ENCODE results near the gene ATP6V1E1.

The ATP6V1E1 gene

DNA sequence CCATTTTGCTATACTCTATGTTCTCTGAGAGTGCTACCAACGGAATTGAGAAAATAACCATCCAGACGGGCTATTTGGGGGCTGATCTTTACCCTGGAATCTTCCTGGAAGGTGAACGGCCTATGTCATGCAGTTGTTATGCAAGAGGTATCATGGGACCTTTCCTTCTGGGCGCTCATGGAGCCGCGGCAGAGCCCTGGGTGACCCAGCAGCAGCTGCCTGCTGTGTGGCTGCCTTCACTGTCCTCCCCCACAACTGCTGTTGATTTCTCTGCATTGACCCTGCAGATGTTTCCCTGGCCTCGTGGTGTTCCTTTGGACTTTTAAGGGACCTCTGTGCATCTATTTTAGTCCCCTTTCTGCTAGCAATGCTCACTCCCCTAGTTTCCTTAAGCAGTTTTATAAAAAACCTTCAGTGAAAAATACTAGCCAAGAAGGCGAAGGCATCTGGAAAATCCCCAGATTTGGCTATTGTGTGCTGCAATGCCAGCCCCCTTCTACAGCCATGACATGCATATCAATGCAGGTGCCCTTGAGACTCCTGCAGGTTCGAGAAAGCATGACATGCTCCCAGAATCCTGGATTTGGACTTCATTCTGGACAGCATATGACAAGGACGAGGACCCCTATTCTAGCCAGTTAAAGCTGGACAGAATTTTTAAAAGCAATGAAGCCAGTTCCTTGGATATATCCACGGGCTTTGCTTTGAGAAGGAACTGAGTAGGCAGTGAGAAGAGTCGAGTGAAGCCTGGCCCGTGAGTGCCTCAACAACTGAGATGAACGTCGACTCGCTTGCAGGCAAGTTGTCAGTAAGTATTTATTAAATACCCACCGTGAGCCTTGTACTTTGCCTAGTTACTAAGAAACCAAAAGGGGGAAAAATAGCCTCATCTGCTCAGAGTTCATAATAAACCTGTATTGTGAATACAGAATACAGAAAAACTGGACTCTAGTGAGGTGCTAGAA, 65.4 kb downstream of the ATP6V1E1 start, which contains the start of gene SLC25A18:
Gene SLC25A18, plus strand, starts transcription at position 593 of the 965 bp plus-strand sequence. CDS start 16,447 bp downstream, outside the sequence.
- no peaks in the 10 kb centered on the region for H3K27me3 ChIP-seq (replicated peaks; ENCODE audit: control insufficient read depth, insufficient read depth, low read length)
- H3K4me3 ChIP-seq (replicated peaks; ENCODE audit: low read depth, low read length): no peak within 1 kb of the TSS
- TF ChIP-seq, protein P1, sequence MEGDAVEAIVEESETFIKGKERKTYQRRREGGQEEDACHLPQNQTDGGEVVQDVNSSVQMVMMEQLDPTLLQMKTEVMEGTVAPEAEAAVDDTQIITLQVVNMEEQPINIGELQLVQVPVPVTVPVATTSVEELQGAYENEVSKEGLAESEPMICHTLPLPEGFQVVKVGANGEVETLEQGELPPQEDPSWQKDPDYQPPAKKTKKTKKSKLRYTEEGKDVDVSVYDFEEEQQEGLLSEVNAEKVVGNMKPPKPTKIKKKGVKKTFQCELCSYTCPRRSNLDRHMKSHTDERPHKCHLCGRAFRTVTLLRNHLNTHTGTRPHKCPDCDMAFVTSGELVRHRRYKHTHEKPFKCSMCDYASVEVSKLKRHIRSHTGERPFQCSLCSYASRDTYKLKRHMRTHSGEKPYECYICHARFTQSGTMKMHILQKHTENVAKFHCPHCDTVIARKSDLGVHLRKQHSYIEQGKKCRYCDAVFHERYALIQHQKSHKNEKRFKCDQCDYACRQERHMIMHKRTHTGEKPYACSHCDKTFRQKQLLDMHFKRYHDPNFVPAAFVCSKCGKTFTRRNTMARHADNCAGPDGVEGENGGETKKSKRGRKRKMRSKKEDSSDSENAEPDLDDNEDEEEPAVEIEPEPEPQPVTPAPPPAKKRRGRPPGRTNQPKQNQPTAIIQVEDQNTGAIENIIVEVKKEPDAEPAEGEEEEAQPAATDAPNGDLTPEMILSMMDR (IDR thresholded peaks at IDR 0.05; ENCODE audit: insufficient read depth, low read length, poor library complexity, severe bottlenecking): no peak
- no peaks in the 10 kb centered on the region for H3K36me3 ChIP-seq (ENCODE audit: control insufficient read depth, insufficient read depth, low read length)
- DNase-seq (ENCODE audit: extremely low read depth, insufficient read length): no peak

DNA sequence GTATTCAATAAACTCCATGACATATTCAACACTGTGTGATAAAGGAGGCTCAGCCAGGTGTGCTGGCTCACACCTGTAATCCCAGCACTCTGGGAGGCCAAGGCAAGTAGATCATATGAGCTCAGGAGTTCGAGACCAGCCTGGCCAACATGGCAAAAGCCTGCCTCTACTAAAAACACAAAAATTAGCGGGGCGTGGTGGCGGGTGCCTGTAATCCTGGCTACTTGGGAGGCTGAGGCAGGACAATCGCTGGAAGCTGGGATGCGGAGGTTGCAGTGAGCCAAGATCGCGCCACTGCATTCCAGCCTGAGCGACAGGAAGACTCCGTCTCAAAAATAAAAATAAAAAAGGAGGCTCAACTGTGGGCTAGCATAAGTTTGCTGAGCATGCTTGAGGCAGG, 69.4 kb downstream of the ATP6V1E1 start:
- H3K36me3 ChIP-seq (ENCODE audit: control insufficient read depth, insufficient read depth, low read length): no peaks in the 10 kb centered on the region
- TF ChIP-seq, protein P1 (IDR thresholded peaks at IDR 0.05; ENCODE audit: insufficient read depth, low read length, poor library complexity, severe bottlenecking): no peak
- no peak for DNase-seq (ENCODE audit: extremely low read depth, insufficient read length)
- H3K4me3 ChIP-seq (replicated peaks; ENCODE audit: low read depth, low read length): no peak overlapping the region
- no peaks in the 10 kb centered on the region for H3K27me3 ChIP-seq (replicated peaks; ENCODE audit: control insufficient read depth, insufficient read depth, low read length)

DNA sequence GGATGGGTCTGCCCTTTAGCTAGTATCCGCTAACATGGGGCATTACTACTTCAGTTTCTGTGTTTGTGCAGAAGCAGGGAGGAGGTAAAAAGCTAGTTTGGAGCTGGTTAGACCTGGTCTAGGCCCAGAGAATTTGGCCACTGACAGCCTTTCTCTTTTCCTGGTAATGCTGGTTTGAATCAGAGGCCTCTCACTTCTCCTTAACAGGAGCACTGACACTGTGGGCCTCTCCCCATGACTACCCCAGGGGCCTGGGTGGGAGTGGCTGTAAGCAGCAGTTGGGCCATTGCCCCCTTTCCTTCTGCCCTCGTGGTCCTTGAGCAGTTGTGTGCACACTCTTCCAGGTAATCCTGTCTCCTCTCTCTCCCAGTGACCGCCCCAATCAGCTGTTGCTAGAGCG, 73.7 kb downstream of the ATP6V1E1 start:
- DNase-seq (ENCODE audit: extremely low read depth, insufficient read length): no peak
- Histone ChIP-seq H3K36me3 (ENCODE audit: control insufficient read depth, insufficient read depth, low read length) (no peaks in the 10 kb centered on the region), H3K27me3 (replicated peaks; ENCODE audit: control insufficient read depth, insufficient read depth, low read length) (no peaks in the 10 kb centered on the region), H3K4me3 (replicated peaks; ENCODE audit: low read depth, low read length) (no peak overlapping the region)
- TF ChIP-seq, protein P1 (IDR thresholded peaks at IDR 0.05; ENCODE audit: insufficient read depth, low read length, poor library complexity, severe bottlenecking): no peak

DNA sequence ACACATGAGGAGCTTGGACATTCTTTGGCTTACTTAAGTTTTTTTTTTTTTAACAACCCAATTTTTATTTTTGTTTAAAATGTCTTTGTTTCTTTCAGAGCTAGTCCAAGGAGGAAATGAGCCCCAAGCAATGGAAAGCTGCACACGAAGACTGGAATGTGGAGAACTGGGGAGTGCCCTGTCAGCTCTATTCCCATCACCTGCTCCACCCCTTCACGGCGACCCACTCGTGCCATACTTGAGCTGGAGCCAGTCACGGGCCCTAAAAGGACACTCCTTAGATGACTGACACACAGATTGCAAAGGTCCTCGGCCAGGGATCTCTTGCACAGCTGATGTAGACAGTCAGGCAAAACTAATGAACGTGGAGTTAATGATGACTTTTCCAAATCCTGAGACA, 75.8 kb downstream of the ATP6V1E1 start:
- TF ChIP-seq, protein P1 (IDR thresholded peaks at IDR 0.05; ENCODE audit: insufficient read depth, low read length, poor library complexity, severe bottlenecking): no peak
- DNase-seq (ENCODE audit: extremely low read depth, insufficient read length): no peak
- H3K27me3 ChIP-seq (replicated peaks; ENCODE audit: control insufficient read depth, insufficient read depth, low read length): no peaks in the 10 kb centered on the region
- H3K4me3 ChIP-seq (replicated peaks; ENCODE audit: low read depth, low read length): no peak overlapping the region
- H3K36me3 ChIP-seq (ENCODE audit: control insufficient read depth, insufficient read depth, low read length): no peaks in the 10 kb centered on the region

DNA sequence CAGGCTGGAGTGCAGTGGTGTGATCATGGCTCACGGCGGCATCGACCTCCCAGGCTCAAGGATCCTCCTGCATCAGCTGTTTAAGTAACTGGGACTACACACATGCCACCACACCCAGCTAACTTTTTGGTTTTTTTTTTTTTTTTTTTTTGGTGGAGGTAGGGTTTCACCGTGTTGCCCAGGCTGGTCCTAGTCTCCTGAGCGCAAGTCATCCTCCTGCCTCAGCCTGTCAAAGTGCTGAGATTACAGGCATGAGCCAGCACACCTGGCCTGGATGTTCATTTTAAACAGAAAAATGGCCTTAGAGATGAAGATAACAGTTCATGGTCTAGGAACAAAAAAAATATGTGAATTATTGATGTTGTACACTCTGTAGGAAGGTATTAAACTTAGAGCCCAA, 78.9 kb downstream of the ATP6V1E1 start:
- H3K27me3 ChIP-seq (replicated peaks; ENCODE audit: control insufficient read depth, insufficient read depth, low read length): no peaks in the 10 kb centered on the region
- TF ChIP-seq, protein P1 (IDR thresholded peaks at IDR 0.05; ENCODE audit: insufficient read depth, low read length, poor library complexity, severe bottlenecking): no peak
- DNase-seq (ENCODE audit: extremely low read depth, insufficient read length): no peak
- no peak overlapping the region for H3K4me3 ChIP-seq (replicated peaks; ENCODE audit: low read depth, low read length)
- H3K36me3 ChIP-seq (ENCODE audit: control insufficient read depth, insufficient read depth, low read length): no peaks in the 10 kb centered on the region

Data from GM06990 (cell line).